HG03442 (cell line): ENCODE results near the gene MGAT5B.

Experiments
- ATAC-seq: cut with Tn5 transposase; IDR thresholded peaks from one replicate; pipeline ENCODE4 v1.9.1; 2021; ENCODE audit warnings: mild to moderate bottlenecking, moderate library complexity; ENCODE audit not compliant: unreplicated experiment

MGAT5B gene

DNA sequence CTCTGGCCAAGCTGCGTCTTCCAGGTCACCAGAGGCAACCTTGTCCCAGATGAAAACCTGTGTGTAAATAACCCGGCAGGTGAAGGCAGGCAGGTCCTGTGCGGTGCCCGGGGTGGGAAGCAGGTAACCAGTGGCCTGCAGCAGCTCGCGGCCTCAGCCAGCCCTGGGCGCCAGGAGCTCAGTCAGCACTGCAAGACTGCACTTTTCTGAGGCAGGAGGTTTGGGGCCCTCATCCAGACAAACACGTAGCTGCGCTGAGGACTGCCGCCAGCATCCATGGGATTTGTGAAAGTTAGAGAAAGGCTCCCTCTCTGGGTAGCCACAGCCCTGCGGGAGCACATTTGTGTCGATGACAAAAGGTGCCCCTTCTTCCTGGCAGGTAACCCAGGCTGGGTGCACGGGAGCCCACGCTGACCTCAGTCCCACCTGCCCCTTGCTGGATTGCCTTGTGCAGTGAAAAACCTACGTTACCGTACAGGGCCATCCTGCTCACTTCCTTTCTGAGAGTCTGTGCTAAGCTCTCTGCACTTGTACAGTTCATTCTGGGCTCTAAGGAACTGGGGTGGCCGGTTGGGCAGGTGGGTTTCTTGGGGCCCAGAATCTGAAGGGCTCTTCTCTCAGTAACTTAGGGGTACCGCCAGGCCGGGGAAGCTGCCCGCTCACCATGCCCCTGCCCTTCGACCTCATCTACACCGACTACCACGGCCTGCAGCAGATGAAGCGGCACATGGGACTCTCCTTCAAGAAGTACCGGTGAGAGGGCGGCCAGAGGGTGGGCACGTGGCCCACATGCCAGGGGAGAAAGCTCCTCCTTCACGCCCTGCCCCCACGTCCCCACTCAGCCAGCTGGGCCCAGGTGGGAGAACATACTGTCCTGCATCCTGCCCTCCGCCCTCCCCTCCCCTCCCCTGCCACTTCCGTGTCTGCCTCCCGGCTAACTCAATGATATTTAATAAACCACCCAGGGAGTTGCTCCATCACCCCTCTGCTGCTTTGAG, 56.4 kb downstream of the MGAT5B start:
- ATAC-seq, result no peak

DNA sequence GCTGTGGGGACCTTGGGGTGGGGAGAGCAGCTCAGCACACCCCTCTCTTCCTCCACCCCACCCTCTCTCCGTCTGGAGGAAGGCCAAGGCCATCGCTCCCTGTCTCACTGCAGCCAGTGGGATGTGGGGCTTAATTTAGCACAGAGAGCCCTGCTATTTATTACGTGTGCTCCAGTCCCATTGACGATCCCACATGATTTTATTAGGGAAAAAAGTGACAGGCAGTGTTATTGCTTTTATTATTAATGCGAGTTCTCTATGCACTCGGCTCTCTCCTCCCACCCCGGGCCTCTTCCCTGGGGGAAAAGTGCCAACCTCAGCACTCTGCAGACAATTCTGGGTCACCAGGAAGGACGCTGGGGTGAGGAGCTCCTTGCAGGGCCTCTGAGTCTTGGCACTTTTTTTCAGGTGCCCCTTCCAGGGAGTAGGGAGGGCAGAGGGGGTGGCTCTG, 57.3 kb downstream of the MGAT5B start:
- ATAC-seq, result no peak

DNA sequence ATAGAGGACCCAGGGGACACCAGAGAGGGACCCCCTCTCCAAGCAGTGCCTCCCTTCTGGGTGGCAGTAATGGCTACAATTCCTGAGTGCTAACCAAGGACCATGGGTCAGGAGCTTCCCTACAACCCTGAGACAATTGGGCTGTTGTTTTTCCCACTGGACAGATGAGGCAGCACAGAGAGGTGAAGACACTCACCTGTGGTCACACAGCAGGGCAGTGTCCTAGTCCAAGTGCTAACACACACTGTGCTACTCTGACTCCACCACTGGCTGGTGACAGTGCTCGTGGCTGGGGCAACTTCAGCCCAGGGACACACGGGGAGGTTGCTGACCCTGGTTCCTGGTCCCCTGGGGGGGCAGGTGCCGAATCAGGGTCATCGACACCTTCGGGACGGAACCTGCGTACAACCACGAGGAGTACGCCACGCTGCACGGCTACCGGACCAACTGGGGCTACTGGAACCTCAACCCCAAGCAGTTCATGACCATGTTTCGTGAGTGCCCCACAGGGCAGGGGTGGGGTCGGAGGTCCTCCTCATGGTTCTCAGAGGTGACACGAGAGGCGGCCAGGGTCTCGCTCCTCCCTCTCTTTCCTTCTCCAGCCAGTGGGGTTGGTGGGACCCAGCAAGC, 58.1 kb downstream of the MGAT5B start:
- ATAC-seq, result no peak

DNA sequence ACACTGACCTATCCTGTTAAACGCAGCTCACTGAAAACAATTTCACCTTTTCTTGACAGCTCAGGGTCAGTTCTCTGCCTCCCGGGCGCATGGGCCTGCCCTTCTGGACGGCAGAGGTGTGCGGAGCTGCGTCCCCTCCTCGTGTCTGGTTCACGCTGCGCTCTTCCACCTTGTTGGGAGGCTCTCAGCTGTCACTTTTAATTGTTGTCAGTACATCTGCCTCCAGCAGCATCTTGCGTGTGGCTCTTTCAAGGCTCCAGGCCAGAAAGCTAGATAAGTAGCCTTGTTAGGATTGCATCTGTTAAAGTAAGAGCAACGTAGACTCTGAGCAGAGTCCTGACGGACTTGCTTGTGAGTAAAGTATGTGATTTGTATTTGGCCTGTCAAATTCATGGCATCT, 59.4 kb downstream of the MGAT5B start:
- no peak for ATAC-seq

DNA sequence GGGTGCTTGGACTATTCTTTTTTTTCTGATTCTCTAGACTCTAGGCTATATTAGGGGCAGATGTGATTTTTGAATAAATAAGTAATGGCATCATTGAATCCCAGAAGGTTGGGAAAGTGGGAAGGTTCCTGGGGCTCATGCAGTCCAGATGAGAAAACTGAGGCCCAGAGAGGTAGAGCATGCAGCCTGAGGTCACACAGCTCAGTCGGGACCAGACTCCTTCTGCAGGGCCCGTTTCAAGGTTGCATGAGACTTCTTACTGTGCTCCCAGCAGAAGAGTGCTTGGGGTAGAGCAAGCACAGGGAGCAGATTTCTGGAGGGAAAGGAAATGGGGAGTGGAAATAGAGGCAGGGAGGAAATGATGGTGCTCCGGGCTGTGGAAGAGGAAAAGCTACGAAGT, 59.8 kb downstream of the MGAT5B start:
- no peak for ATAC-seq

DNA sequence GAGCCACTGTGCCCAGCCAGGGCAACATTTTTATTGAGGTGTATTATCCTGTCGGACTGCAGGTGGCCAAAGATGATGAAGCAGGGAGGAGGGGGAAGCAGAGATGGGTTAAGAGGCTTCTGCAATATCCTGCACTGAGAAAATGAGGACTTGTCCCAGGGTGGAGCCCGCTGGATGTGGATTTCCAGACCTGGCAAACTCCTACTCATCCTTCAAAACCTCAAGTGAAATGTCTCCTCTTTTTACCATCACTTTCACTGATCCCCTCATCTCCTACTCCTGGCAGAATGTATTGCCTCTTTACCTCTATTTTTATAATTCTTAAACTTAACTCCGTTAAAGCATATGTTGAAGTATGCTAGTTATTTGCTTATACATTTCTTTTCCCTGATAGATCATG, 60.9 kb downstream of the MGAT5B start:
- ATAC-seq, result no peak

DNA sequence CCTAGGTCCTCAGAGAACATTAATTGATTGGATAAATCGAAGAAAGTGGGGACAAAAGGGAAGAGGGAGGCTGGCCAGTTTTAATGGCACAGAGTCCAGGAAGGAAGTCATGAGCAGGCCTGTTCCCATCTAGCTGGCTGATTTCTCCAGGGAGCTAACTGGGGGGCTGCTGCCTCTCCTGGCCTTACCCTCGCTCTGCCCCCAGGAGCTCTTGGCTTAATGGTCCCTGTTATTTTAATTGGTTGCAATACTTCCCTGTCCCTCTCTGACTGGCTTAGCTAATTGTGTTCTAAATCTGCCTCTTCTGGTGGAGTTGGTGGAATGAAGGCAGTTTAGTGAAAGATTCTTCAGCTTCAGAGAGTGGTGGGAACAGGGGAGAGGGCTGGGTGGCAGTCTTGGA, 61.4 kb downstream of the MGAT5B start:
- ATAC-seq, result no peak

DNA sequence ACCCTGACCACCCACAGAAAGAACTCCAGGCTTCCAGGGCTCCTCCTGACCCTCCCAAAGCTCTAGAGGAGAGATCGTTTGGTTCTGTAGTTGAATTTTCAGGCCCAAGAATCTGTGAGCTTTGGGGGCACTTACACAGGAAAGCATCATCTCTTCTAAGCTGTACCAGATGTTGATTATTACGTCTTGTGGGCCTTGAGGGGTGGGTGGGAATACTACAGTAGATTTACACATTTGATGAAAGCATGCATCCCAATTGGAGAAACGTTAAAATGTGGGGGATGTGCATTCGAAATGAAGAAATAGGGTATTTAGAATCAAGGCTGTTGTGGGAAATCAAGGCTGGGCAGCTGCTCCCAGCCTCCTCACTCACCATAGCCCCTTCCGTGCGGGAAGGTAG, 61.9 kb downstream of the MGAT5B start:
- no peak for ATAC-seq

DNA sequence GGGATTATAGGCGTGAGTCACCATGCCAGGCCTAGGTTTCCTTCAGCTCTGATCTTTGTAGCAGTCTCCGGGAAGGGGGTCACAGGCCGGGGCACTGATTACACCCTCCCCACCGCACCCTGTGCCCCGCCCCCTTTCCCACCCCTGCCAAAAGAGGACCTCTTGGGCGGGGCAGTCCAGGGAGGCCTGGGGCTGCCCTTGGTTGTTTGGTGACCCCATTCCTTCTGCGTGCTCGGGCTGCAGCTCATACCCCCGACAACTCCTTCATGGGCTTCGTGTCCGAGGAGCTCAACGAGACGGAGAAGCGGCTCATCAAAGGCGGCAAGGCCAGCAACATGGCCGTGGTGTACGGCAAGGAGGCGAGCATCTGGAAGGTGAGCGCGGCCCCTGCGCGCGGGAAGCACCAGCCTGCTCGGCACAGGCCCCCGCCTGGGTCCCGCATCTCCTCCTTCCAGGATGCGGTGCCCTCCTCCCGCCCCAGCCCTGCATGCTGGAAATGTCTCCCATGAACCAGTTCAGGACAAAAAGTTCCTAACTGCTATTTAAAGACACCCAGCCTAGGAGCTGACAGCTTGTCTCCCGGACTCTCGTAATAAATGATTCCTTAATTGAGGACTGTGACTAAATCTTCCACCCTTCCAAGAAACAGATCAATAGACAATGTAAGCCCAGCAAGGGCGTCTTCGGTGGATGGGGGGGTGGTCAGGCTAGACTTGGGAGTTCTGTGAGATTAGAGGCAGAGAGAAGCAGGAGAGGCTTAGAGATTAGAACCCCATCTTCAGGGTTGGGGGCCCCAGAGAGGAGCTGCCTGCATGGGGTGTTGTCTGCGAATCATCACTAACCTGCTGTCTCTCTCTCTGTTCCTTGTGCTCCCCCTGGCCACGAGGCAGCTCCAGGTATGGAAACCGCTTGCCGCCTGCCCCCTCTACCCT, 64.5 kb downstream of the MGAT5B start:
- ATAC-seq, result no peak

DNA sequence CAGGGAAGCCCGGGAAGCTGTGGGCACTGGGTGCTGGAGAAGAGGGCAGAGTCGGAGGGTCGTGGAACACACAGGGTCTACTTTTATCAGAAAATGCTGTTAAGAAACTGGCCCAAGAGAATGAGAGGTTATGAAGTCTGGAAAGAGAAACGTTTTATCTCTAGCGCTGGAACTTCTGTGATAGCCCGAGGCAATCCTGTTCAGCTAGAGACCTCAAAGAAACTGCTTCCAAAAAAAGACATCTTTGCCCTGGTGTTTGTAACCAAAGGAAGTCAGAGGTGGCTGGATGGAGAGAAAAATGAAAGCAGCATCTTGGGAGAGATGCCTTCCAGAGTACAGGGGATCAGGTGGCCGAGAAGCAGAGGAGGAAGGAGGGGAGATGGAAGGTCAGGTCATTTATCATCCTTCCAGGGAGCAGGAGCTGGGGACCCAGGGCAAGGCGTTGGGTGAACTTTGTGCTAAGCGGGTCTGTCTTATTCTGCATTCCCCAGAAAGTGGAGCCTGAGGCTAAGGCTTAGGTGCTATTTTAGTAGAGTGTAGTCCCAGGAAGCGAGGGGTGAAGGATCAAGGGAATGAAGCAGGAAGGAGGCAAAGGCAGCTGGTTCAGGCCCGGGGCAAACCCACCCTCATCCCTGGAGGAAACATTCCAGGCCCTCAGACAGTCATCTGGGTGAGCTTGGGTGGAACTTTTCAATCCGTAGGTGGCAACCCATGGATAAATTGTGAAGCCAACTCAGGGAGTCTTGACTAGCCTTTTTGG, 66.5 kb downstream of the MGAT5B start:
- ATAC-seq, result no peak

DNA sequence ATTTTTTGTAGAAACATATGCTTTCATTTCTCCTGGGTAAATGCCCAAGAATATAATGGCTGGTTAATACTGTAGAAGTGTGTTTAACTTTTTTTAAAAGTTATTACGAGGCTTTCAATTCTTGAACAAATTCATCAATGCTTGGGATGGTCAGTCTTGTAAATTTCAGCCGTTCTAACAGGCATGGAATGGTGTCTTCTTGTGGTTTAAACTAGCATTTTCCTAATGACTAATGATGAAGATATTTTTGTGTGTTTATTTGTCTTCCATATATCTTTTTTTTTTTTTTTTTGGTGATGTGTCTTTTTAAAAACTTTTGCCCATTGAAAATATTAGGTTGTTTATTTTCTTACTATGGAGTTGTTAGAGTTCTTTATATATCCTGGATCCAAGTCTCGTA, 67.1 kb downstream of the MGAT5B start:
- no peak for ATAC-seq

DNA sequence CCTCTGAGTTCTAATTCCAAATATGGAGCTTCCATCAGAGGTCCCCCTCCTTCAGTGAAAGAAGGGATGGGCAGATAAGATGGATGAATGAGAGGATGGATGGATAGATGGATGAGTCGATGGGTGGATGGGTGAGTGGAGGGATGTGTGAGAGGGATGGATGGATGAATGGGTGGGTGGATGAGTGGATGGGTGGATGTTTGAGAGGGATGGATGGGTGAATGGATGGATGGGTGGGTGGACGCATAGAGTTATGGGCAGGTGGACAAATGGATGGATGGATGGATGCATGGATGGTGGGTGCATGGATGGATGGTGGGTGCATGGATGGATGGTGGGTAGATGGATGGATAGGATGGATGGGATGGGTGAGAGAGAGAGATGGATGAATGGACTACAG, 69.0 kb downstream of the MGAT5B start:
- no peak for ATAC-seq

DNA sequence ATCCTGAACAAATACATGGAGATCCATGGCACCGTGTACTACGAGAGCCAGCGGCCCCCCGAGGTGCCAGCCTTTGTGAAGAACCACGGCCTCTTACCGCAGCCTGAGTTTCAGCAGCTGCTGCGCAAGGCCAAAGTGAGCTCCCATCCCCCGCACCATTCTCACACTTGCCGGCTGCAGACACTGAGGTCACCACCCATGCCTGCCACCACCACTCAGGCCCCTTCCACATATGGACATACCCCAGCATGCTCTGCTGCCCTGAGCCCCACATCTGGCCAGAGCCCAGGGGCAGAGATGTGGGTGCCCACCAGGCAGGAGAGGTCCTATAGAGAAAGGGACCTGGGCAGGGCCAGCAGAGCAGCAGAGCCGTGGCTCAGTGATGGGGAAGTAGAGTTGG, 69.8 kb downstream of the MGAT5B start:
- ATAC-seq, result no peak

DNA sequence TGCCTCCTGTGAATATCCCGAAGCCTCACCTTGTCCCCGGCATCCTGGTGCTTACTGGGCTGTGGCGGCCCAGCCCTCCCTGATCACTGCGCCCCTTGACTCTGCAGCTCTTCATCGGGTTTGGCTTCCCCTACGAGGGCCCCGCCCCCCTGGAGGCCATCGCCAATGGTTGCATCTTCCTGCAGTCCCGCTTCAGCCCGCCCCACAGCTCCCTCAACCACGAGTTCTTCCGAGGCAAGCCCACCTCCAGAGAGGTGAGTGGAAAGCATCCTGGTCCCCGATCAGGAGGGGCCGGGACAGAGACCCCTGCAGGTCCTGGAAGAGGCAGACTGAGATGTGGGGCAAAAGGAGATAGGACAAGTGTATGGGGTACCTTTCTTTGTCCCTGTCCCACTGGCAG, 72.1 kb downstream of the MGAT5B start:
- ATAC-seq, result no peak

DNA sequence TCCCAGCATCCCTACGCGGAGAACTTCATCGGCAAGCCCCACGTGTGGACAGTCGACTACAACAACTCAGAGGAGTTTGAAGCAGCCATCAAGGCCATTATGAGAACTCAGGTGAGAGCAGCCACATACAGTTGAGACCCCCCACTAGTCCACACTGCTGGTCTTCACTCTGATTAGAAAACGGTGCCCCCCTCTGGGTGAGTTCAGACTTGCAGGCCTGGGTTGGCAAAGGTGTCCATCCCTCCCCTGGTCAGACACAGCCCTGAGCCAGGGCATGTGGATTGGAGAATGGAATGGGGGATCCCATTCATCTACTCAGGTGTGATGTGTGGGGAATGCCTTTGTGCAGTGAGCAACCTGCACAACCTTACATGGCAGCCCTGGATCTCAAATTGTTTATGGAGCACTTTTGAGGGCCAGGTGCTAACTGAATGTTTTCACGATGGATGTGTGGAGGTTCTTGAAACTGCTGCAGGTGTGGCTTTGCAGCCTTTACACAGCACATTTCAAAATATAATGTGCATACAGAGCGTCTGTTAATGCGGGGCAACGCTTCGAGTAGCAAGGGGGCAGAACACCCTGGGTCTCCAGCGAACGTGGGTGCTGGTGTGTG, 72.6 kb downstream of the MGAT5B start:
- no peak for ATAC-seq

DNA sequence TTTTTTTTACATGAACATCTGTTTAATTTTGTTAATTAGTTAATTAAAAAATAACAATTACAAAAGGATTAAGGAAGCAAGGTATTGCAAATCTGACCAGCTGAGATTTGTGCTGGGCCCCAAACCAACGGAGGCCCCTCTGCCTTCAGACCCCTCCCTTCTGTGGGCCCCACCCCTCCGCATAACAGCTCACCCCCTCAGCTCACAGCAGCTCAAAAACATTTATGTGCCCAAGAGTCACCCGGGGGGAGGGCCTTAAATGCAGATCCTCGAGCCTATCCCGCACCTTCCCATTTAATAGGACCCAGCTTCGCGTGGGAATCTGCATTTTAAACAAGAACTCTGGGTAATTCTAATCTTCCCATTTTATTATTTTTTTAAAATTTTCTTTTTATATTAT, 75.0 kb downstream of the MGAT5B start:
- ATAC-seq, result no peak

DNA sequence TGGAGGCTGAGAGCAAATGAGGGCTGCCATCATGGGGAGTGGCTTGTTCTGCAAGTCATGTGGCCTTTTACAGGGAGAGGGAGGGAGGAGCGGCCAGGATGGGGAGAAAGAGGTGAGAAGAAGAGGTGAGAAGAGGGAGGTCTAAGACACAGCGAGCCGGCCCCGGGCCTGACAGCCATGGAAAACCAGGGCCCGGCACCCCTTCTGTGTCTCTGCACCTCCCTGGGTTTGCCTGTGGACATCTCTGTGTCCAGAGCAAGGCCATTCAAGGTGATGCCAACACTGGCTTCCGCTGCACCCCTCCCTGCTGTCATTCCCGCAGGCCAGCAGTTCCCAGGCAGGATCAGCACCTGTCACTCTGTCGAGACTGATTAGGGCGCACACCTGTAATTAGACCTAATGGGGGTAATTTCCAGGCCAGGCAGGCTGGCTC, 75.6 kb downstream of the MGAT5B start:
- no peak for ATAC-seq

DNA sequence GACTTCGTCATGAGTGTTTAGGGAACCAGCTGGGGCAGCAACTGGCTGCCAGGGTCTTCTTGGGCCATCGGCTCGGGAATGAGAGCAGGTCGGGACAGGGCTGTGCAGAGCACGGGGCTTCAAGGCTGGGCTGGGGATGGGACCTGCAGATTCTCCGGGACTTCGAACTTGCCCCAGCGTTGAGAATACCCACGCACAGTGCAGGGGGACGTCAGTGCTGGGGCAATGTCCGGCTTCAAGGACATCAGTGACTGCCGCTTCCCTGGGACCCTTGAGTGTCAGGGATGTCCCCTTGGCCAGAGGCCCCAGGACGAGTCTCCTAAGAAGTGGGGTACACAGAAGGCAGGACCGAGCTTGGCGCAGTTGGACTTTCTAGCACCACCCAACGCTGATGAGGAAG, 76.3 kb downstream of the MGAT5B start:
- no peak for ATAC-seq

DNA sequence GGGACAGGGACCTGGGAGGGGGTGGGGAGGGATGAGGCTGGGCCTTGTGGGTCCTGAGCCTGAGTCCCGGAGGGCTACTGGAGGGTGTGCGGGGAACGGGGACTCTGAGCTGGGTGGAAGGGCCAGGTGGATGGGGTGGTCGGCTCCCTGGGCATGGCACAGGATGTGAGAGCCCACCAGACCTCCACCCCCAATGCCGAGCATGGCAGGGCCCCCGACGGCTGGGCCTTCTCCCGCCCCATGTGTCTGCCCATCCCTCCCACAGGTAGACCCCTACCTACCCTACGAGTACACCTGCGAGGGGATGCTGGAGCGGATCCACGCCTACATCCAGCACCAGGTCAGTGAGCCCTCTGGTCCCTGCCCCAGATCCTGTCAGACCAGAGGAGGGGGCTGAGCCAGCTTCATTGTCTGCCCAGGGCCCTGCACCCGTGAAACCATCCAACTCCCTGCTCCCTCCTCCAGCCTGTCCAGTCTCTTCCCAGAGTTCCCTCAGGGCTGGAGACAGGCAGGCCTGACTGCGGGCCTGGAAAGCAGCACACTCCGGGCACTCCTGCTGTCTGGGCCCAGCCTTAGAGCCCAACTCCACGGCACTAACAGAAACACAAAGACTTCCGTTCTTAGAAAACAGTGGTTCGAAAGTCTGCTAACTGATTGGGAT, 78.0 kb downstream of the MGAT5B start:
- no peak for ATAC-seq

DNA sequence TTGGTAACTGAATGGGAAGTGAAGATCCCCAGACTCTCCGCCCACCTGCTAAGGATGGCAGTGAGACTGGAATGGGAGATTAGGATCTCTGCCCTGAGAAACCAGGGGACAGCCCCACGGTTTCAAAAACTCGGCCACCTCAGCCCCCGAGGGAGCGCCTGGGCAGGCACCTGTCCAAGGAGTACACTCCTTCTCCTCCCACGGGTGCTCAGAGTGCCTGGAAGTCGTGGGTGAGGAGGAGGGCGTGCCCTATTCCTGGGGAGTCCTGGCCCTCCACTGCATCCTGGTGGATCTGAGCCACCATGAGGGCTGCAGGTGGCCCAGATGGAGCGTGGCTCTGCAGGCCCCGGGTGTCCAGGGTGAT, 78.5 kb downstream of the MGAT5B start:
- ATAC-seq, result no peak
